T-helper 2 cell treated with Interferon-gamma antibody and Interleukin-4, amounts not matched to agents 5 μg/mL and 100 μg/mL, for 36 hours (primary cell): ENCODE data around the gene GMPPB.

Source experiments
- DNase-seq: peaks from one replicate; pipeline ENCODE4 v3.0.0; 2021; ENCODE audit warnings: low spot score
- H3K27ac Mint-ChIP-seq: one replicate; pipeline ENCODE4 v1.8.0; 2021; ENCODE audit warnings: mild to moderate bottlenecking, mixed read lengths
- H3K27me3 Mint-ChIP-seq: one replicate; pipeline ENCODE4 v1.8.0; 2021; ENCODE audit warnings: low read depth, mixed read lengths
- H3K36me3 Mint-ChIP-seq: one replicate; pipeline ENCODE4 v1.8.0; 2021; ENCODE audit warnings: low read depth, mixed read lengths
- H3K4me1 Mint-ChIP-seq: one replicate; pipeline ENCODE4 v1.8.0; 2021; ENCODE audit warnings: low read depth, mixed read lengths
- H3K4me3 Mint-ChIP-seq: one replicate; pipeline ENCODE4 v1.8.0; 2022; ENCODE audit warnings: mild to moderate bottlenecking, moderate library complexity, mixed read lengths
- H3K9me3 Mint-ChIP-seq: one replicate; pipeline ENCODE4 v1.8.0; 2021; ENCODE audit warnings: mixed read lengths

GMPPB gene

GRCh38 chr3:49747792-49748480 lies 24.2 kb upstream of the GMPPB start:
- DNase-seq = no peak
- peaks cover 1% of the 10 kb centered on the region for H3K4me1 Mint-ChIP-seq
- H3K27me3 Mint-ChIP-seq = no peaks in the 10 kb centered on the region
- no peaks in the 10 kb centered on the region for H3K9me3 Mint-ChIP-seq
- no peak overlapping the region for H3K27ac Mint-ChIP-seq
- no peak overlapping the region for H3K4me3 Mint-ChIP-seq
- H3K36me3 Mint-ChIP-seq = peaks cover 18% of the 10 kb centered on the region

- H3K36me3 Mint-ChIP-seq = peaks cover 18% of the 10 kb centered on the region
- H3K27me3 Mint-ChIP-seq = no peaks in the 10 kb centered on the region
- DNase-seq = no peak
- H3K4me1 Mint-ChIP-seq = peaks cover 1% of the 10 kb centered on the region
- no peak overlapping the region for H3K27ac Mint-ChIP-seq
- no peaks in the 10 kb centered on the region for H3K9me3 Mint-ChIP-seq
- no peak overlapping the region for H3K4me3 Mint-ChIP-seq
These were observed 22.2 kb upstream of the GMPPB start for GRCh38 chr3:49745986-49746385.

- no peak overlapping the region for H3K4me3 Mint-ChIP-seq
- H3K27ac Mint-ChIP-seq = no peak overlapping the region
- no peaks in the 10 kb centered on the region for H3K27me3 Mint-ChIP-seq
- peaks cover 3% of the 10 kb centered on the region for H3K4me1 Mint-ChIP-seq
- no peaks in the 10 kb centered on the region for H3K9me3 Mint-ChIP-seq
- no peak for DNase-seq
- peaks cover 29% of the 10 kb centered on the region for H3K36me3 Mint-ChIP-seq
These were observed 16.7 kb upstream of the GMPPB start for GRCh38 chr3:49740427-49740826.

- H3K36me3 Mint-ChIP-seq = peaks cover 23% of the 10 kb centered on the region
- H3K9me3 Mint-ChIP-seq = no peaks in the 10 kb centered on the region
- peaks cover 3% of the 10 kb centered on the region for H3K4me1 Mint-ChIP-seq
These were observed 14.4 kb upstream of the GMPPB start for GRCh38 chr3:49738067-49738713.

GRCh38 chr3:49734752-49735151 lies 11.0 kb upstream of the GMPPB start:
- no peak overlapping the region for H3K27ac Mint-ChIP-seq
- no peaks in the 10 kb centered on the region for H3K9me3 Mint-ChIP-seq
- peaks cover 37% of the 10 kb centered on the region for H3K36me3 Mint-ChIP-seq
- no peak for DNase-seq
- H3K4me1 Mint-ChIP-seq = peaks cover 3% of the 10 kb centered on the region
- H3K4me3 Mint-ChIP-seq = no peak overlapping the region
- H3K27me3 Mint-ChIP-seq = no peaks in the 10 kb centered on the region

More at GRCh38 chr3:49738067-49738713, 14.4 kb upstream of the GMPPB start:
- Mint-ChIP-seq H3K27me3 (no peaks in the 10 kb centered on the region), H3K4me3 (no peak overlapping the region), H3K27ac (peak overlapping the region; percentile 53)
- DNase-seq = no peak

- H3K4me1 Mint-ChIP-seq = peaks cover under 1% of the 10 kb centered on the region
- H3K4me3 Mint-ChIP-seq = no peak overlapping the region
- DNase-seq = no peak
- no peaks in the 10 kb centered on the region for H3K9me3 Mint-ChIP-seq
- H3K36me3 Mint-ChIP-seq = peaks cover 36% of the 10 kb centered on the region
- no peaks in the 10 kb centered on the region for H3K27me3 Mint-ChIP-seq
- H3K27ac Mint-ChIP-seq = no peak overlapping the region
These were observed 9.8 kb upstream of the GMPPB start for GRCh38 chr3:49733551-49733950.

- H3K4me3 Mint-ChIP-seq = no peak overlapping the region
- H3K36me3 Mint-ChIP-seq = peaks cover 32% of the 10 kb centered on the region
- H3K4me1 Mint-ChIP-seq = no peaks in the 10 kb centered on the region
- H3K9me3 Mint-ChIP-seq = no peaks in the 10 kb centered on the region
- no peak for DNase-seq
- no peaks in the 10 kb centered on the region for H3K27me3 Mint-ChIP-seq
- no peak overlapping the region for H3K27ac Mint-ChIP-seq
These were observed 8.8 kb upstream of the GMPPB start for GRCh38 chr3:49732597-49732996.

- DNase-seq = no peak
- H3K4me1 Mint-ChIP-seq = no peaks in the 10 kb centered on the region
- no peak overlapping the region for H3K27ac Mint-ChIP-seq
- H3K36me3 Mint-ChIP-seq = peaks cover 20% of the 10 kb centered on the region
- H3K9me3 Mint-ChIP-seq = no peaks in the 10 kb centered on the region
- H3K4me3 Mint-ChIP-seq = no peak overlapping the region
- no peaks in the 10 kb centered on the region for H3K27me3 Mint-ChIP-seq
These were observed 6.3 kb upstream of the GMPPB start for GRCh38 chr3:49729966-49730609.

- H3K27me3 Mint-ChIP-seq = no peaks in the 10 kb centered on the region
- H3K9me3 Mint-ChIP-seq = no peaks in the 10 kb centered on the region
- peaks cover 8% of the 10 kb centered on the region for H3K4me1 Mint-ChIP-seq
- peaks cover 23% of the 10 kb centered on the region for H3K36me3 Mint-ChIP-seq
- H3K4me3 Mint-ChIP-seq = no peak overlapping the region
- DNase-seq = no peak
- H3K27ac Mint-ChIP-seq = no peak overlapping the region
These were observed 4.2 kb upstream of the GMPPB start for GRCh38 chr3:49727924-49728361.

- no peak overlapping the region for H3K27ac Mint-ChIP-seq
- DNase-seq = no peak
- peaks cover 24% of the 10 kb centered on the region for H3K36me3 Mint-ChIP-seq
- H3K4me1 Mint-ChIP-seq = peaks cover 13% of the 10 kb centered on the region
- no peaks in the 10 kb centered on the region for H3K9me3 Mint-ChIP-seq
- H3K4me3 Mint-ChIP-seq = no peak overlapping the region
- no peaks in the 10 kb centered on the region for H3K27me3 Mint-ChIP-seq
These were observed 3.6 kb upstream of the GMPPB start for GRCh38 chr3:49727154-49727923.

- DNase-seq = no peak
- Mint-ChIP-seq H3K36me3 (peaks cover 28% of the 10 kb centered on the region), H3K27me3 (no peaks in the 10 kb centered on the region), H3K9me3 (no peaks in the 10 kb centered on the region), H3K4me1 (peaks cover 17% of the 10 kb centered on the region), H3K4me3 (no peak overlapping the region), H3K27ac (peak overlapping the region; percentile 38)
These were observed 2.3 kb upstream of the GMPPB start for GRCh38 chr3:49725906-49726681.

GRCh38 chr3:49724586-49724985 lies 835 bp upstream of the GMPPB start:
- no peak for DNase-seq
- H3K4me3 Mint-ChIP-seq = peak overlapping the region; percentile 98
- H3K27ac Mint-ChIP-seq = peak overlapping the region; percentile 98
- H3K36me3 Mint-ChIP-seq = peaks cover 30% of the 10 kb centered on the region
- no peaks in the 10 kb centered on the region for H3K27me3 Mint-ChIP-seq
- peaks cover 22% of the 10 kb centered on the region for H3K4me1 Mint-ChIP-seq
- no peaks in the 10 kb centered on the region for H3K9me3 Mint-ChIP-seq

GRCh38 chr3:49723296-49723627 lies 489 bp downstream of the GMPPB start:
- H3K4me3 Mint-ChIP-seq = peak overlapping the region; percentile 98
- H3K36me3 Mint-ChIP-seq = peaks cover 33% of the 10 kb centered on the region
- H3K4me1 Mint-ChIP-seq = peaks cover 32% of the 10 kb centered on the region
- no peaks in the 10 kb centered on the region for H3K27me3 Mint-ChIP-seq
- H3K27ac Mint-ChIP-seq = peak overlapping the region; percentile 98
- H3K9me3 Mint-ChIP-seq = no peaks in the 10 kb centered on the region
- peak; percentile 55 for DNase-seq
